ENCODE results near the gene HSD17B3.
A peak's percentile ranks its signal among the peaks of the same experiment; 100 is the strongest.
"Not testable (repeated sequence)": the region's sequence is repeated elsewhere in the genome, so short reads cannot be mapped to it uniquely, and the experiment has no call there.

Gene HSD17B3

DNA sequence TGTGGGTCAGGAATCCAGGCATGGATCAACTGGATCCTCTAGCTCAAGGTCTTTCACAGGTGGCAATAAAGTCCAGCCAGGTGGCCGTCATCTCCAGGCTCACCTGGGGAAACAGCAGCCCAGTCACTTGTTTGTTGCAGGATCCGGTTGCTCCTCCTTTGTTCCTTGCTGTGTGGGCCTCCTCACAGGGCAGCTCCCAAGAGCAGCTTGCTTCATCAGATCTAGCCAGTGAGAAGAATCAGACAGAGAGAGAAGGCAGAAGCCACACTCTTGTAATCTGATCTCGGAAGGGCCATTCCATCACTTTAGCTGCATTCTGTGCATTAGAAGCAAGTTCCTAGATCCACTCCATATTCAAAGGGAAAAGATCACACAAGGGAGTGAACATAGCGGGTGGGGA, 3.2 kb upstream of the HSD17B3 start:
- no peak for DNase-seq

DNA sequence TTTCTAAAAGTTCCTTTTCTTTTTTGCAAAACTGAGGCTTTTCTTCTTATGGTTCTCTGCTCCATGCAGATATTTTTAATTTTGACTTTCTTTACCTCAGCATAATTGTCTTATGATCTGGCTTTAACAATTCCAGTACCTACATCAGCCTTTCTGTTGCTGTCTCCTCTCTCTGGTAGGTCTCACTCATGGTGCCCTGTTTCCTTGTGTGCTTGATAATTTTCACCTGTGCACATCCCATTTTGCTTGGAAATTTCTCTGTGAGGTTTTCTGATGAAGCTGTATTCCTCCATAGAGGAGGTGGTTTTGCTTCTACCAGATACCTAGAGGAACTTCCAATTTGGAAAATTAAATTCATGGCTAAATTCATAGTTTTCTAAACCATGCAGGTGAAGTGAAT, 2.3 kb upstream of the HSD17B3 start:
- no peak for DNase-seq

DNA sequence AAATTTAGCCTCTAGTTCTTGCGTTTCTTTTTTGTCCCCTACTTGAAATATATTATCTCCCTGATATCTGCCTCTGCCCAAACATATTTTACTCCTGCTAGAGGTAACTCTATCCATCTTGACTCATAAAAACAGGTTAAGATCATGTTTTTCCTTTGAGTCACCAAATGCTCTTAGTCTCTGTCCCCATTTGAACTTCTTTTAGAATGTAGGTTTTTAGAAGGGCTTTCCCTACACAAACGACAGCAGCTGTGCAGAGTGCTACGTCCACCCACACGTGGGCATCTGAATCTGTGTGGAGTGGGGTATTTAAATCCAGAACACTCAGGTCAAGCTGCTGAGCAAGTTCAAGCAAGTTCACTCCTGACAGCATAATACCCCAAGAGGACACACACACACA, 2.2 kb downstream of the HSD17B3 start:
- DNase-seq: no peak

DNA sequence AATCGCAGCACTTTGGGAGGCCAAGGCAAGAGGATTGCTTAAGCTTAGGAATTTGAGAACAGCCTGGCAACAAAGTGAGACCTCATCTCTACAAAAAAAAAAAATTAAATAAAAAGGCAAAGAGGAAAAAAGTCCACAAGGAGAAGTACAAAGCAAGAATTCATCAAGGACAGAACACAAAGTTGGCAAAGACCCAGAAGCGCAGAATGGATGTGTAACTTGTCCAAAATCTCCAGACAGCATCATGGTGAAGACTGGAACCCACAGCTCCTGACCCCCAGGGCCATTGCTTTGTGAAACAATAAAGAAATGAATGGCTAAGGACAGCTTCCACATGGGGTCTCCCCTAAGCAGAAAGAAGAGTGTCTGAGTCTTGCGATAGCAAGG, 7.8 kb downstream of the HSD17B3 start:
- no peak for DNase-seq

DNA sequence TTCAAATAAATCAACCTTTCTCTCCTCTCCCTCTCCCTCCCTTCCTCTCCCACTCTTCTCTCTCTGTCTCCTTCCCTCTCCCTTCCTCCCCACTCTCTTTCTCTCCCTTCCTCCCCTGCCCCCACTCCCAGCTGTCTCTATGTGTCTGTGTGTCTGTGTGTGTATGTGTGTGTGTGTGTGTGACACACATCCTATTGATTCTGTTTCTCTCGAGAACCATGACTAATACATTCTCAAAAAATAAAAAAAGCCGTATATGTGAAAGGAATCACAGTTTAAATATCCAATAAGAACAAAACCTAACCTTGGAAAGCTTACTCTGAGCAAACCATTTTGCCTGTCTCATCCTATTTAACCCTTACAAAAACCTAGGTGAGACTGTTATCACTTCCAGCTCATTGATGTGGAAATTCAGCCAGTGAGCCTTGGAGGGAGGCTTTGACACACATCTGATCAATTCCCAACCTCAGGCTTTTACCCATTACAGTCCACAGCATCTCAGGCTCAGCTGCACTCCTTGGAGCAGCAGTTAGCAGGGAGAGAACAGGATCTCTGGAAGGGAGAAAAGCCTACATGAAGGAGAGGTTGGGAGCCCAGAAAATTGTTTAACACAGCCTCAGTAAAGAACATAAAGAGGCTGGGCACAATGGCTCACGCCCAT, 8.3 kb downstream of the HSD17B3 start:
- no peak for DNase-seq

DNA sequence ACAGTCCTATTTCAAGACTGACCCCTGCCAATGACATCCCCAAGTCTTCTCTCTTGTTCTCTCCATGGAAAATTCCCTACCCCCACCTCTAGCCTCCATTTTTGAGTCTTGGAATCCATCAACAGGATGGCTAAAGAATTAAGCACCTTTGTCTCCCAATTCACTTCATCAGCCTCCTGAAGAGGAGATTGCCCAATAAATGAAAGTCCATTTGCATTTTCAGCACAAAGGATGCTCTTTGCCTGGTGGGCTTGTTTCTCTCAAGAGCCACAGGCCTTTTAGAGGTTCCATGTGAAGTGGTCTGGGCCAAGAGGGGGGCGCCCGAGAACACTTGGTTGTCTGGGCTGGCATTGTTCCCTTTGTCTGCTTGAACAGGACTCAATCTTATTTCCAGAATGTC, 12.6 kb downstream of the HSD17B3 start:
- DNase-seq: no peak

DNA sequence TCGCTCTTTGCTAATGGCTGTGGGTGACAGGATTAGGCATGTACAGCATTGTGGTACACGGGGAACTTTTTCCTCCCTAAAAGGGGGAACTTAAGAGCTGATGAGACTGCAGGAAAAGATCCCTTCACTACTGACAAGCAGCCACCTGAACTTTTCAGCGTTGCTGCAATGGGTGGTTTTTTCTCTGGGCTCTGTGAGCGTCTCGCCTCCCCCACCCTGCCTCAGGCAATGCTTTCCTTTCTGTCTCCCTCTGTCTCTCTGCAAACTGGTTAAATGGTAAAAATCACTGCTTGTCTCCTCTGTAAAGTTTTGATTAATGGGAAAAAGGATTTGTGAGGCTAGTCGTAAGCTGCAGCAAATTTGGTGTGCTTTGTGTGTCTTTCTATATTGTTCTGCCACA, 20.3 kb downstream of the HSD17B3 start:
- DNase-seq: no peak

DNA sequence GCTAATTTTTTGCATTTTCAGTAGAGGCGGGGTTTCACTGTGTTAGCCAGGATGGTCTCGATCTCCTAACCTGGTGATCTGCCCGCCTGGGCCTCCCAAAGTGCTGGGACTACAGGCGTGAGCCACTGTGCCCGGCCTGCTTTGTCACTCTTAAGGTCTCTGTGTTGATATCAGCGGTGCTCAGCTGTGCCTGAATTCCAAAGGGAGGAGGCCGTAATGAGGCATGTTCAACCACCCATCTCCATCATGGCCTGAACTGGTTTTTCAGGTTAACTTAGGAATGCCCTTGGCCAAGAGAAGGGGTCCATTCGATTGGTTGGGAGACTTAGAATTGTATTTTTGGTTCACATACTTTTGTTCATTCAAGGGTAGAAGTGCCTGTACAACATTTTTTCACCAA, 22.0 kb downstream of the HSD17B3 start:
- DNase-seq: no peak

DNA sequence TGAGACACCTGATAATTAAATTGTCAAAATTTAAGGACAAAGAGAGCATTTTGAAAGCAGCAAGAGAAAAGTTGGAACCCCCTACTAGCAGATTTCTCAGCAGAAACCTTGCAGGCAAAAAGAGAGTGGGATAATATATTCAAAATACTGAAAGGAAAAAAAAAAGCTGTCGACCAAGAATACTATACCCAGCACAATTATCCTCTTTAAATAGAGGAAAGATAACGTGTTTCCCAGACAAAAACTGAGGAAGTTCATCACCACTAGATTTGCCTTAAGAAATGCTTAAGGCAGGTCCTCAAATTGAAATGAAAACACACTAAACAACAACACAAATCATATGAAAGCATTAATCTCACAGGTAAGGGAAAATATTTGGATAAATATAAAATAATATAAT, 27.0 kb downstream of the HSD17B3 start:
- DNase-seq: no peak

DNA sequence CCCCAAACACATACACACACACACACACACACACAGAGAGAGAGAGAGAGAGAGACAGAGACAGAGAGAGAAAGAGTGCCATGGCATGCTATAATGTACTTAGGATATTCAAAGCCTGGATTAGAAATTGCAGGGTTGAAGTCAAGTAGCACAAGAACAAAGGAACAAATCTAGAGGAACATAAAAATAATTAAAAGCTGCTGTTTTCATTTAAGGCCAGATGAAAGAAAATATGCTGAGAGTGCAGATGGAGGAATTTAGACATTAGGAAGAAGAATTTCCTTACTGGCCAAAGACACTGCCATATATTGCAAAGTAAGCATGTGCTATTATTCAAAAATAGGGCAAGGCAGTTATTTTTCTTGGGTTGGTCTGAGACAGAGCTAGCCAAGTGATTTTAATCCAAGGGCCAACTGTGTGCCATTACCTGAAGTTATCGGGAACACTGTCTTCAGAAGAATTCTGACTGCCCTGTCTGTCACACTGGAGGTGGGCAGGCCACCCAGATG, 31.7 kb downstream of the HSD17B3 start:
- DNase-seq: no peak

DNA sequence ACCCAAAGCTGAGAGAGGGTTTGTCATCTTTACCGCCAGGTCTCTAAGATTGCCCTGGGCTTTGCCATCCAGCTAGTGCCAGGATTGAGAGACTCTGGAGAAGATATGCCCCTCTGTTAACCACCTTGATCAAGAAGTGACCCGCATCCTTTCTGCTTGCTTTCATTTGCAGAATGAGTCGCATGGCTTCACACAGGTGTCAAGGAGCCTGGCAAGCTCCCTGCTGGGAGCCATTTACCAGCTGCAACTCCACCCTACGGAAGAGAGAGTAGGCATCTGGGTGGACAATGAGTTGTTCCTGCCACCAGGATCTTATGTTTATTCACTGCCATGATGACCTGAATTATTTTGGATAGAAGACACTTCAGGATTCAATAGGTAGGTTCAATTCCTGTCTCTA, 43.0 kb downstream of the HSD17B3 start:
- no peak for DNase-seq

DNA sequence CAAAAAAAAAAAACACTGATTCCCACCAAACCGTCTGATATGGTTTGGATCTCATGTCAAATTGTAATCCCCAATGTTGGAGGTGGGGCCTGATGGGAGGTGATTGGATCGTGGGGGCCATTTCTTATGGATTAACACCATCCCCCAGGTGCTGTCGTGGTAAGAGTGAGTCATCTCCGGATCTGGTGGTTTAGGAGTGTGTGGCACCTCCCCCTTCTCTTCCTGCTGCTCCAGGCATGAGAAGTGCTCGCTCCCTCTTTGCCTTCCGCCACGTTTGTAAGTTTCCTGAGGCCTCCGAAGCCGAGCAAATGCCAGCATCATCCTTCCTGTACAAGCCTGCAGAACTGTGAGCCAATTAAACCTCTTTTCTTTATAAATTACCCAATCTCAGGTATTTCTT, 45.2 kb downstream of the HSD17B3 start:
- DNase-seq: peak; percentile 11

DNA sequence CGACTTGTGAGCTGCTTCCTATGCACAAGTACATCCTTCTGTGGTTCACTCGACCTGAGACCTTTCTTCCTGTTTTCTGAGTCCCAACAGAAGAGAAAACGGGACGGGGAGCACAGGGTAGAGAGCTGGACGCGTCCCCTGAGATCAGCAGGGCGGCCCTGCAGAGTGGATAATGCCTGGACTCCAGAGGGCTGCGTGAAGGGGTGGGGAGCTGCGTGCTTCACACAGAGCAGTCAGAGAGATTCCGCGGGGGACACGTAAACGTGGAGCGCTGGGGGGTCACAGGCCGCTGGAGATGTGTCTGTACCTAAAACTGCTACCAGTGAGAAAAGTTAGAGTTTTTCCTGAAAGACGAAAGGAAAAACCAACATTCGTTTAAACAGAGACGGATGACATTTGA, 46.3 kb downstream of the HSD17B3 start:
- DNase-seq: no peak

DNA sequence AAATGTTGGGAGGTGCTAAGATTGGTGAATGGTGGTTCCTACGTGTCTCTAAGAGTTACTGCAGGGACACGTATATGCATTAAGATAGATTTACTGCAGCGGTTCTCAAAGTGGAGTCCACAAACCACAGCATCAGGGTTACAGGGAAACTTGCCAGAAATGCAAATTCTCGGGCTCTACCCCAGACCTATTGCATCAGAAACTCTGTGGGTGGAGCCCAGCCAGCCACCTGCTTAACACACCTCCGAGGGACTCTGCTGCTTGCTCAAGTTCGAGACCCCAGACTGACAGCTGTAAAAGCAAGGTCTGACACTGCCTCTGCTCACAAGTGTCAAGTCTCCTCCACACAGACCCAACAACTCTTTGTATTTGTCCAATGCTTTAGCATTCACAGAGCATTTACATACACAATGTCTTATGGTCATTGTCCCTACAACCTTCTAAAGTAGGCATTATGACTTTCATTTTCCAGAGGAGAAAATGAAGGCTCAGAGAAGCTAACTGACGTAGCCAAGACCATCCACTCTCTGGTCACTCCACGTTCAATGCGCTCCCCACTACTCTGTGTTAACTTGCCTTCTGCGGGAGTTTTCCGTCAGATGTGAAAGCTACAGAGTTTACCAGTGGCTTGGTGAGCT, 48.8 kb downstream of the HSD17B3 start:
- DNase-seq: no peak

DNA sequence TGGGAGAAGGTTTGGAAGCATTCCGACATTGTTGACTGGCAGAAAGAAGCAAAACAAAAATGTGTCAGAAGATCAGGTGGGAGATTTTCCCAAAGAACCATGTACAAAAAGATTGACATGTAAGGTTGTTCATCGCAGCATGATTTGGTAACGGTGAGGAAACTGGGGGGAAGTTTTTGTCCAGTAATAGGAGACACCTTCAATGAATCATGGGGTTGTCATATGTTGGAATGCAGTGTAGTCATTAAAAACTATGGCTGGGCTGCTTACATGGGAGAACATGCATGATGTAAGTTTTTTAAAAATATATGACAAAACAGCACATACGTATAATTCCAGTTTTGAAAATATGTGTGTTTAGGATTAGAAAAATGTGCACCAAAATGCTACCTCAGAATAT, 50.5 kb downstream of the HSD17B3 start:
- no peak for DNase-seq

DNA sequence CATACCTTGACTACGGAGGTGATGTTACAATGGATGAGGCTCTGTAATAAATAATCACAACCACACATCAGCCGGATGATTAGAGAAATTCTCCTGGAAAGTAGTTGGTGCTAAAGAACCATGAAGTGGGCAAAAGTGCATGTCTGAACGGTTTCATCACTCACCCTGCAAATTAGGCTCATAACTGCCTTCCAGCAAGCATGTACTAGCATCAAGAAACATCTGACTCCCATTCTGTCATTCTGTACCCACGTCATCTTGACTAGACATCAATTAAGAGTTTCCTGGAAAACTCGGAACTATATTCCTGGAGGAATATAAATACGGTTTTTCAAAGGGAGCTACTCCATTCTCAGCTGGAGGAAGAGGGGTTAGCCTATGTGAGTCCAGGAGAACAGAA, 52.2 kb downstream of the HSD17B3 start:
- DNase-seq: no peak

DNA sequence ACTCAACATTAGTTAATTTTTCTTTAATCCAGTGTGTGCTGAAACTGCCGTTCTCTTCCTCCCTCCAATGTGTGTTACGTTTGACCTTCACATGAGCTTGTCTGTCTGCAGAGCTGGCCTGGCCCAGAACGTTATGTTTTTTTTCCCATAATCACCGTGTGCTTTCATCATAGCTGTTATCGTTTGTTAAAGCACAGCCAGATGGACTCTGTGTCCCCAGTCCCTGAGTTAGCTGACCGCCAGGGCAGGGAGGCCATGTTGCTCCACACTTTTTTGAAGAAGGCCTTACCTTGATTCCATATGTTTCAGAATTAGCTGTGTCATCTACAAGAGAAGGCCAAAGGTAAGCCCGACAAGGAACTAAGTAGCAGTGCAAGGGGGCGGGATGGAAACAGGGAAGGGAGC, 55.7 kb downstream of the HSD17B3 start:
- DNase-seq: no peak

DNA sequence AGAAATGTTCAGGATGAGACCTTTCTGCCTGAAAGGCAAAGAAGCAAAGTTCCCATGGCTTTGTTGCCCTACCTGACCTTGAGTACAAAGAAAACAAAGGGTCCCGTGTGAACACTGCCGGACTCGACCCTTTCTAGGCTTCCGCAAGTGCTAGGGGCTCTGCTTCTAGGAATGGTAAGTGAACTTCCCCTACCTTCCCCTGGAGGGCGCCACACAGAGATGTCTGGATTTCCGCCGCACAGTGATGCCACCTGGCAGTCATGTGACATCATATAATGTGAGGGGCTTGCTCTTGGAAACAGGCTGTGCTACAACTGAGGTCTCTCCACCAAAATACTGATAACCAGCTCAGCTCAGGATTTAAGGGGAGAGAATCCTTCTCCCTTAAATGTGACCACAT, 56.6 kb downstream of the HSD17B3 start:
- DNase-seq: no peak

DNA sequence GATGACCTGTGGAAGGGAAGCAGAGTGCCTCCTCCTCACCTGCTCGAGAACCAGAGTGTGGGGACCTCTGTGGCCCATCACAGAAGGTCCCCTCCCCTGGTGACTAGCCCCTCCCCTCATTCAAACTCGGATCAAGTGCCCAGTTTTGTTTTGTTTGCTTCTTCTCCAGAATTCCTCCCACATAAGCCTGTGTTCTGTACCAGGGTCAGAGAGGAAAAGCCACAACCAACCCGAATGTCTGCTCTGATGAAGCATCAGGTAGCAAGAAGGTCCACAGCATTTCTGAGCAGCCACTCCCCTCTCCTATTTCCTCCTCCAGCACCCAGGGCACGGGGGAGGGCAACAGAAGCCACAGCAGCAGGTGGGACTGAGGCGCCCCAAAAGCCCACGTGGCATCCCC, 58.2 kb downstream of the HSD17B3 start:
- DNase-seq: no peak

DNA sequence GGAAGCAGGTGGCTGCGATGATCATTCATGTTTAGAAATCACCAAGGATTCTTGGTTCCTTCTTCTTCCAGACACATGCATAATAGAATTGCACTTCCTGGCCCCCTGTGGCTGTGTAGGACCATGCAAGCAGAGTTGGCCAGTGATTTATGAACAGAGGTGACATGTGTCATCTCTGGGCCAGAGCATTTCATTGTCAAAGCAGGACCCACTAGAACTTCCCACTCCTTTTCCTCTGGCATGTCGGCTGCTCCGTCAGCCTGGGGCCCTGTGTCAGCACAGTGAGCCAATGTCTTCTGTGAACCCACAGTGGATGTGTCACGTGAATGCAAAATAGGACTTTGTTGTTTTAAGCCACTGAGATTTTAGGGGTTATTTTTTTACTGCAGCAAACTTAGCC, 59.2 kb downstream of the HSD17B3 start:
- DNase-seq: no peak

DNA sequence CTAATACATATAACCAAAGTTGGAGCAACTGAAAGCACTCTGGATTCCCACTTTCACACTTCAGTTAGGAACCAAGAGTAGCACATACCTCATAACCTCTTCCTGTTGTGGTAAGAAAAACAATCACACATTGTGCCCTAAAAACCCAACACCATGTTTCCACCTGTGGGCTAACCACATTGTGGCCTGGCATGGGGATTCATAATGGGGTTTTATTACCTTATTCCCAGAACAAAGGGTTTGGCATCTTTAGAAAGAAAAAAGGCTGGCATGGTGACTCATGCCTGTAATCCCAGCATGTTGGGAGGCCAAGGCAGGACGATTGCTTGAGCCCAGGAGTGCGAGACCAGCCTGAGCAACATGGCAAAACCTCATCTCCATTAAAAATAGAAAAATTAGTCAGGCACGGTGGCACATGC, 60.6 kb downstream of the HSD17B3 start:
- peak; percentile 88 for DNase-seq

DNA sequence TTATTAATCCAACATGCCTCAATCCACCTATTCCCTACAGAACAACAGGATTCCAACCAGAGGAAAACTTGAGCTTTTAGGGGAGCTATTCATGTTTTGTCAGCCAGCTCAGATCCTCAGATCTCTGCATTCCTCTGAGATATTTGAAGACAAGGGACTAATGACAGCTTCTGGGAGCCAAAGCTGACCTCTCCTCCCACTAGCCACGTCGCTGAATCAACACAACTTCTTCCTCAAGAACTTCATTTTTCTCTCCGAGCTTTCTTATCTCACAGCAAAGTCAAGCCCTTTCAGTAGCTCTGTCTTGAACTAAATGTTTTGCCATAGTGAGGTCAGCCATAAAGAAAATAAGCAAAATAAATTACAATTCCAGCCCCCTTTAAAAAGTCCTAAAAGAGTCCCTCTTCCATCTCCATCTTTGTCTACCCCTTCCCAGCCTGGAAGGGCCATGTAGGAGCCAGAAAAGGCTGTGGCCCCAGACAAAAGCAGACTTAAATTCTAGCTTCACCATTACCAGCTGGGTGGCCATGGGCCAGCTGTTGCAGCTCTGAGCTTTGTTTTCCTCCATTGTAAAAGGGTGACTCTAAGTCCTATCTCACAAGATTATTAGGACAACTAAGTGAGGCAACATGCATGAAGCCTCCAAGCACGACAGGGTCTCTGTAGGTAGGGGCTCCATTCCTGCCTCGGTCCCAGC, 65.0 kb downstream of the HSD17B3 start:
- no peak for DNase-seq

DNA sequence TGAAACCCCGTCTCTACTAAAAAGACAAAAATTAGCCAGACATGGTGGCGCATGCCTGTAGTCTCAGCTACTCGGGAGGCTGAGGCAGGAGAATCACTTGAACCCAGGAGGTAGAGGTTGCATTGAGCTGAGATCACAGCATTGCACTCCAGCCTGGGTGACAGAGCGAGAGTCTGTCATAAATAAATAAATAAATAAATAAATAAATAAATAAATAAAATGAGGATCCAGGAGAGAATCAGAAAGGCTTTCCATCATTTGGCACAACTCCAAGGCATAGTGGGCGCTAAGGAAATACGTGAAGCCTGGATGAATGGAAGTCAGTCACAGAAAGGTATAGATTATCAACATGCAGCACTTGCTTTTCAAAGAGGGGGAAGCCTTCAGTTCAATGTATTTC, 65.6 kb downstream of the HSD17B3 start:
- not testable (repeated sequence) for DNase-seq

DNA sequence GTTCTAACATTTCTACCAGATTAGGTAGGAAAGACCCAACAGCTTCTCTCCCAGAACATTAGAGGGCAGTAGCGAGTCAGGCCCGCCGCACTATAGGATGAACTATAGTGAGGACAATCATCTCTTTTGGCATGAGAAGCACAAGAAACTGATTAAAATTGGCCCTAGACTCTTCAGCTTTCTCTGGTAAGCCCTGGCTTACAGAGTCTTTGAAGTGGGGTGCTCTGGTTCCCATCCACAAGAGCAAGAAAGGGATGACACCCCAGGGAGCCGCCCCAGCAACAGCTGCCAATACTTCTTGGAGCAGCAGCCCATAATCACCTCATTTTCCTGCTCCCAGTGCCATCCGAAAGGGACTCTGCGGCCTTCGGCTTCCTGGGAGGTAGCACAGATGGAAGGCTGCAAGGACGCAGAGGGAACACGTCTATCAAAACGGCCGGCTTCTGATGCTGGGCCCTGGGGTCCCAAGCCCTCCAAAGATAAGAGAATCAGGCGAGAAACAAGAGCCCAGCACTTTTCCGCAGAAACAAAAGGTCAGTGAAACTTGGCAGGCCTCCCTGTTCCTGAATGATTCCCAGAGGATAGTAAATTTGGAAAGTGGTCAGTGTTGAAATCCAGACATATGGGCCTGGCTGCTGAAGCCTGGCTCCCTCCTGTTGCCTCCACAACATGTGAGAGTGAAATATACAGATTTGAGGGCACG, 69.3 kb downstream of the HSD17B3 start:
- peak; percentile 64 for DNase-seq
